Breast epithelium (tissue), 4 donors: ENCODE measurements around the gene HDAC10. TPM values are rescaled to one million over a fixed set of nuclear protein-coding genes. Genes with fewer than 3 reads are reported as not detected.
A peak's percentile ranks its signal among the peaks of the same experiment; 100 is the strongest.

Experiments
- DNase-seq, 2 donors: peaks; one replicate each; pipeline ENCODE4 v3.0.0-alpha.2; 2019; ENCODE audit warnings: low spot score in 2 of 2
- H3K27ac ChIP-seq, 2 donors: fragments of 200-600 bp; sonication (generic) in 1 of 2; one replicate each; pipeline ENCODE4 v1.5.1; 2016 to 2019; ENCODE audit warnings: mild to moderate bottlenecking in 1 of 2
- H3K27me3 ChIP-seq, 2 donors: fragments of 200-600 bp; sonication (generic) in 1 of 2; one replicate each; pipeline versions ENCODE4 v1.5.1 to v1.6.0; 2017 to 2019; ENCODE audit warnings: control low read depth in 1 of 2, mild to moderate bottlenecking in 1 of 2
- H3K36me3 ChIP-seq: fragments of 200-600 bp; one replicate; pipeline ENCODE4 v1.5.1; 2019
- H3K4me1 ChIP-seq, 2 donors: fragments of 200-600 bp; sonication (generic); one replicate each; pipeline ENCODE4 v1.5.1; 2016 to 2019; ENCODE audit warnings: control low read depth in 1 of 2
- H3K4me3 ChIP-seq, 3 donors: fragments of 200-600 bp; sonication (generic); 1 replicate in 2 of 3; 2 replicates in 1 of 3; pipeline ENCODE4 v1.5.1; 2016 to 2019; ENCODE audit warnings: mild to moderate bottlenecking in 3 of 3, moderate library complexity in 2 of 3
- H3K9me3 ChIP-seq, 2 donors: fragments of 200-600 bp; sonication (generic) in 1 of 2; one replicate each; pipeline ENCODE4 v1.5.1; 2016 to 2019; ENCODE audit warnings: control low read depth in 1 of 2
- CTCF ChIP-seq, 3 donors: fragments of 450-650 bp; IDR thresholded peaks; one replicate each; pipeline ENCODE4 v1.5.1; 2016 to 2017; ENCODE audit warnings: antibody characterized with exemption in 3 of 3, mild to moderate bottlenecking in 3 of 3, moderate library complexity in 3 of 3
- POLR2A ChIP-seq: fragments of 450-650 bp; IDR thresholded peaks from one replicate; pipeline ENCODE4 v1.6.1; 2016; ENCODE audit warnings: antibody characterized with exemption, mild to moderate bottlenecking, moderate library complexity
- POLR2AphosphoS5 ChIP-seq, 3 donors: sonication (generic); formaldehyde crosslinking; IDR thresholded peaks; one replicate each; pipeline ENCODE4 v1.6.1; 2017; ENCODE audit warnings: antibody characterized with exemption in 3 of 3
- intact Hi-C: fragments of 100-400 bp; cut with DNase I; formaldehyde crosslinking; loops from one replicate; pipeline ENCODE4 v1.15.1; 2023; ENCODE audit warnings: low total_unique reads
- total RNA-seq, 3 donors: library from RNA; depleted of rRNA; stranded (reverse); fragments of >200 nt; gene quantifications; one replicate each; pipeline ENCODE4 v1.1.0, GENCODE V29; 2016

Gene HDAC10
- total RNA-seq, 3 donors from 2014 or later = 22.9 to 35.7 (median 29.4) TPM

- peak overlapping the region in 1 of 2 donors; percentile 85 for H3K27ac ChIP-seq
- intact Hi-C loops = no loop called here
- H3K36me3 ChIP-seq = peaks cover 12% of the 10 kb centered on the region
- no peaks in the 10 kb centered on the region for H3K27me3 ChIP-seq
- H3K4me1 ChIP-seq = peaks cover 0 to 5% of the 10 kb centered on the region in 2 donors
- no peak overlapping the region for H3K4me3 ChIP-seq
- no peaks in the 10 kb centered on the region for H3K9me3 ChIP-seq
- no peak for DNase-seq
- TF ChIP-seq POLR2AphosphoS5 (IDR thresholded peaks at IDR 0.05) (no peak), POLR2A (no peak), CTCF (IDR thresholded peaks at IDR 0.05) (no peak)
Measured at GRCh38 chr22:50283821-50284220, 32.8 kb upstream of the HDAC10 start.

GRCh38 chr22:50282361-50283155 is 31.5 kb upstream of the HDAC10 start:
- DNase-seq = peak; percentile 91 to 93
- H3K4me3 ChIP-seq = peak overlapping the region in 1 of 3 donors; percentile 48
- H3K4me1 ChIP-seq = peaks cover 0 to 5% of the 10 kb centered on the region in 2 donors
- H3K36me3 ChIP-seq = peaks cover 22% of the 10 kb centered on the region
- no peaks in the 10 kb centered on the region for H3K9me3 ChIP-seq
- intact Hi-C loops = no loop called here
- peak overlapping the region; percentile 85 to 87 for H3K27ac ChIP-seq
- TF ChIP-seq CTCF (IDR thresholded peaks at IDR 0.05) = no peak
- peak in 2 of 3 donors; percentile 54 to 62 for TF ChIP-seq POLR2AphosphoS5 (IDR thresholded peaks at IDR 0.05)
- H3K27me3 ChIP-seq = no peaks in the 10 kb centered on the region

GRCh38 chr22:50281957-50282356 is 30.9 kb upstream of the HDAC10 start:
- no peak for DNase-seq
- peaks cover 22% of the 10 kb centered on the region for H3K36me3 ChIP-seq
- peaks cover 0 to 5% of the 10 kb centered on the region in 2 donors for H3K4me1 ChIP-seq
- peak overlapping the region; percentile 85 to 87 for H3K27ac ChIP-seq
- no peaks in the 10 kb centered on the region for H3K9me3 ChIP-seq
- H3K27me3 ChIP-seq = no peaks in the 10 kb centered on the region
- peak overlapping the region in 1 of 3 donors; percentile 48 for H3K4me3 ChIP-seq
- TF ChIP-seq CTCF (IDR thresholded peaks at IDR 0.05) (peak in 1 of 3 donors; percentile 9), POLR2AphosphoS5 (IDR thresholded peaks at IDR 0.05) (no peak)
- intact Hi-C loops = no loop called here

- no peak for DNase-seq
- Histone ChIP-seq H3K27me3 (no peaks in the 10 kb centered on the region), H3K36me3 (peaks cover 22% of the 10 kb centered on the region), H3K4me1 (peaks cover 0 to 5% of the 10 kb centered on the region in 2 donors), H3K9me3 (no peaks in the 10 kb centered on the region), H3K27ac (peak overlapping the region; percentile 85 to 87), H3K4me3 (no peak overlapping the region)
- no peak for TF ChIP-seq POLR2AphosphoS5 (IDR thresholded peaks at IDR 0.05)
- TF ChIP-seq CTCF (IDR thresholded peaks at IDR 0.05) = no peak
- TF ChIP-seq POLR2A = no peak
- intact Hi-C loops = no loop called here
Measured at GRCh38 chr22:50281384-50281760, 30.3 kb upstream of the HDAC10 start.

- H3K4me1 ChIP-seq = peaks cover 0 to 5% of the 10 kb centered on the region in 2 donors
- no peak overlapping the region for H3K4me3 ChIP-seq
- H3K36me3 ChIP-seq = peaks cover 22% of the 10 kb centered on the region
- no peaks in the 10 kb centered on the region for H3K27me3 ChIP-seq
- TF ChIP-seq POLR2AphosphoS5 (IDR thresholded peaks at IDR 0.05) (no peak), CTCF (IDR thresholded peaks at IDR 0.05) (no peak), POLR2A (no peak)
- no peaks in the 10 kb centered on the region for H3K9me3 ChIP-seq
- peak overlapping the region in 1 of 2 donors; percentile 85 for H3K27ac ChIP-seq
- intact Hi-C loops = no loop called here
- DNase-seq = no peak
Measured at GRCh38 chr22:50280708-50281383, 29.8 kb upstream of the HDAC10 start.
